ENCODE data around the gene SLC12A2.

Gene SLC12A2

DNA sequence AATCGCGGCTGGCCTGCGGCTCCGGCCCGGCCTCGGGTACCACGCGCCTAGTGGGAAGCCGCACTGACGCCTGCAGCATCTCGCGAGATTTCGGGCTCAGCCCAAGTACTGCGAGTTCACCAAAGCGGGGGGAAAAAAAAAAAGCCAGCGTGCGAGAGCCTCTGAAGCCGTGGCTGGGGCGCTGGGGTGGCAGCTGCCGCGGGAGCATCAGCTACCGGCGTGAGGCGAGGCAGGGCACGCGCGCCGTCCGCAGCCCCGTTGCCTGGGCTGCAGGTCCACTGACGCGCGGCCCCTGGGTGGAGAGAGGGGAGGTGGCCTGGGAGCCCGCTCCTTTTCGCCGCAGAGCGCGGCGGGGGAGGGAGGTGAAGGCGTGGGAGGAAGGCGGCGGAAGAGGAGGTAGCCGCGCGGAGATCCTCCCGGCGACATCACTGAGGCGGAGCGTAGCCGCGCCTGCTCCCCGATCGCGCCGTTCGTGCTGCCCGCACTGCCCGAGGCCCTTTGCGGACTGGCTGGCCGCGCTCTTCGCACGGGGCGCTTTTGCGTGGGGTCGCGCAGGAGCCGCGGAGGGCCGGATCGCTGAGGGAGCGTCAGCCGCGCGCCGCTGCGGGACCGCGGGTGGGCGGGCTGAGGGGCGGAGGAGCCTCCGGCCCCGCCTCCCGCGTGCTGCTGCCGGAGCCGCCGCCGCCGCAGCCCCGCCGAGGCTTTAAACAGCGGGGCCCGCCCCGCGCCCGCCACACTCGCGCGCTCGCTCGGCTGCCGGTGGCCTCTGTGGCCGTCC lies at the start of gene SLC12A2:
SLC12A2 (plus strand) TSS at position 734 of the 778 bp plus-strand sequence. CDS start 189 bp downstream, outside the sequence.
- peak; percentile 78 for DNase-seq (ENCODE audit: low read depth, low spot score)

DNA sequence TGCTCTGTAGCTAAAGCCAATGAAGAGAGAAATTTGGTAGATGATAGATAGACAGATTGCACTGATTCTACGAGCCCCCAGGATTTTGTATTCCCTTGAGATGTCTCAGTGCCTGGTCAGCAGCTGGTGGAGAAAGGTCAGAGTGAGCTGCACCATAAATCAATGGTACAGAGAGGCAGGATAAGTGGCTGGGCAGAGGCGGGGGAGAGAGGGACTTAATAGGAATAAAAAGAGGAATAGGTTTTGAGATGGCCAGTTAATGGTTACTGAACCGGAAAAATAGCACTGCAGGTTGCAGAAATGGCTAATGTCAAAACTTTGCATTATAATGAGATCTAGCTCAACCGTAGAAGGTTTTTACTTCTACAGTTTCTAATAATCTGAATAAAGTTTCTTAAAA lies 47.9 kb upstream of the SLC12A2 start:
- DNase-seq (ENCODE audit: low read depth, low spot score) = no peak

DNA sequence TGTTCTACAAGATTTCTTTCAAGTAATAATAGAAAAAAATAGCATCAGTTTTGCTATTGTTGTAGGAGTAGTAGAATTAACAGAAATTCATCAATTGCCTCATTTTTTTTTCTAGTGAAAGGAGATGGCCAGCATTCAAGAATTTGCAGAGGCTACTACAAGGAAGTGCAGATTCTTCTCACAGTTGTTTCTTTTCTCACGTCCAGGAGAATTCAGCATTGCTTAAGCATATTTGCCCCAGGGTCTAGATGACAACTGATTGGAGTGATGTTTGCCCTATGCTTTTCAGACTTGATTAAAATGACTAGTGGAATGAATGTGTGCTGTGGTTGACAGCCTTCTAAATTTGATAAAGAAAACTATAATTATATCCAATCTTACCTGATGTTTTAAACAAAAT lies 46.6 kb upstream of the SLC12A2 start:
- no peak for DNase-seq (ENCODE audit: low read depth, low spot score)

DNA sequence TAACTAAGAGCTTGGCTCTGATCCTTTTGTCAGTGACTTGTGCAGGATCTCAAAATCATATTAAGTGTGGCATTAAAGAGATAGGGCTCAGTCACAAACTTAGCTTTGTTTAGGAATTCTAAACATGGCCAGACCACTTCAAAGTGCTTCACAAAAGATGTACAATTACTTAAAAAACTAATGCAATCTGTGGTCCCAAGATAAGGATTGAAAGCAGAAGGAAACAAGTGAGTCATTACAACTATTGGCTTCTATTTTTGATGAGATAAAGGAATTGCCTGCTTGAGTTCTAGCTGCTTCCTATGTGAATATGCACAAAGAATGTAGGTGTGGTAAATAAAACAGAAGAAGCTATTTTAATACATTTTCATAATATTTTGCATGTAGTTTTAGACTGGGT lies 44.9 kb upstream of the SLC12A2 start:
- no peak for DNase-seq (ENCODE audit: low read depth, low spot score)

DNA sequence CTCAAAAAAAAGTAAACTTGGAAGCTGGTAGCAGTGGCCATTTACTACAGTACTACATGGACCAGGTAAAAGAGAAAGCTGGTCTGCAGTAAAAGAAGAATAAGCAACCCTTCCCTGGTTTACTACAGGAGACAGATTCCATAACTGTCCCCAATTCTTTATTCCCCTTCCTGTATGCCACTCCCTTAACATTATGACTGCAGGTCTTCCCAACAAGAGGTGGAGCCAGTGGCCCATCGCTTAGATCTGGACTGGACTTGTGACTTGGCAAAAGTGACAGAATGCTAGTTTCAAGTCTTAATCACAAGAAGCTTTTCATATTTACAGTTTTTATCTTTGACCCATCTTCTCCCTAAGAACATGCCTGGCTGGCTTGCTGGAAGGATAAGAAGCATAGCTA lies 42.6 kb upstream of the SLC12A2 start:
- DNase-seq (ENCODE audit: low read depth, low spot score) = no peak

DNA sequence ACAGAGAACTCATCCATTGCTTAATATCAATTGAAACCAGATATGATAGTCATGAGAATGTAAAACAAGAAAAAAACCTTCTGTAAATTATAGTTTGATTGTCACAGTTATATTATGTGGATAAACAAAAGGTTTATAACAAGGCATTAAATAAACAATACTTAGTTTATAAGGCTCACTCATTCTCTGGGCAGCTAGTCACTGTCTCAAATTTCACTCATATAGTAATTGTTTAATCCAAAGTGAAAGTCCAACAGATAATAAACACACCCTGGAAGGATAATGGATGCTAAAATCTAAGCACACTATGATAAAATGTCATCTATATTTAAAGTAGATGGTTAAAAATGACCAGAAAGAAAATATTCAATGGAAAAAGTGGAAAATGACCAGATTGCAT lies 30.8 kb upstream of the SLC12A2 start:
- no peak for DNase-seq (ENCODE audit: low read depth, low spot score)

DNA sequence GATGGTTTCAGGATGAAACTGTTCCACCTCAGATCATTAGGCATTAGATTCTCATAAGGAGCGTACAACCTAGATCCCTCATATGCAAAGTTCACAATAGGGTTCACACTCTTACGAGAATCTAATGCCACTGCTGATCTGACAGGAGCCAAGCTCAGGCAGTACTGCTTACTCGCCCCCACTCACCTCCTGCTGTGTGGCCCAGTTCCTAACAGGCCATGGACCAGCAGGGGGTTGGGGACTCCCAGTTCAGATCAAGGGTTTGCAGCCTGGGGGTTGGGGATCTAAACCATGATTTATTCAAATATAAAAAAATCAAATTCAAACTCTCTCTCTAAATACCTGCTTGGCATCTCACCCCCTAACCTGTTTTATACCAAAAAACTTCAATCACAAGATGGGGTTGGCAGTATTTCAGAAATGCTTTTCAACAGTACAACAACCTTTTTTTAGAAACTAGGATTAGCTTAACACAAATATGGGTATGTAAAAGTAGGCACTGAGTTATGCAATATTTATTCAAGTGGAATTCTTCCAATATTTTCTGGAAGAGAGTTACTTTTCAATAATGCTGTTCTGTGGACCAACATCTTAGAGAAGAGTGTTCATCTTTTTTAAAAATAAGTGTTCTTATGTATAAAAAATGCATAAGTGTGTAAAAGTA lies 30.1 kb upstream of the SLC12A2 start:
- no peak for DNase-seq (ENCODE audit: low read depth, low spot score)

DNA sequence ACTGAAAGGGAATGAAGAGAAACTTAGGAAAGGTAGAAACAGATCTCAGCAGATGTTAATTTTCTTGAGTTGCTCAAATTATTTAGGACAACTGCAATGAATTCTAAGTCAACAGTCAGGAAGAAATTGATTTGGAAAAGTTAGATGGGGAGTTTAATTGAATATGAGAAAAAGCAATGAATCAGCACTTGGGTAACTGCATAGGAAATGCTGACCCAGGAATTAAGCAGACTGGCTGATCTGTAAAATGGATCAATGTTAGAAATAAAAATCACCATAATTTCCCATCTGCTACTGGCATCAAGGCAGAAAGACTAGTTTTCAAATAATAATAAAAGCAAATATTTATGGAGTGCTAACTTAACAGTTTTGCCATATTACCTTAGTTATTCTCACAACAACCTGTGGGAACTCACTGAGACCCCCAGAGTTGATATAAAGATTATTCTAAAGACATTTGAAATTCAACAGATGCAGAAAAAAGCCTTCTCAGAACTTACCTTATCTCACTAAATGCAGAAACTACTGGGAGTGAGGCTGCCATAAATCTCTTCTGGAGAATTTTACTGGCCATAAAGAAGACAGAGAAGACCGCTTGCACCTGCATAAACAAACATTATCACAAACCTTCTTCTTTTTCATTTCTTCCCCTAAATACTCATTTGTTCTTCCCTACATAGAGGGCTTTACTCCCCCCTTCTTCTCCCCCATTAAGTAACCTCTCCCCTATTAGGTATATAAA lies 22.8 kb upstream of the SLC12A2 start:
- DNase-seq (ENCODE audit: low read depth, low spot score) = no peak

DNA sequence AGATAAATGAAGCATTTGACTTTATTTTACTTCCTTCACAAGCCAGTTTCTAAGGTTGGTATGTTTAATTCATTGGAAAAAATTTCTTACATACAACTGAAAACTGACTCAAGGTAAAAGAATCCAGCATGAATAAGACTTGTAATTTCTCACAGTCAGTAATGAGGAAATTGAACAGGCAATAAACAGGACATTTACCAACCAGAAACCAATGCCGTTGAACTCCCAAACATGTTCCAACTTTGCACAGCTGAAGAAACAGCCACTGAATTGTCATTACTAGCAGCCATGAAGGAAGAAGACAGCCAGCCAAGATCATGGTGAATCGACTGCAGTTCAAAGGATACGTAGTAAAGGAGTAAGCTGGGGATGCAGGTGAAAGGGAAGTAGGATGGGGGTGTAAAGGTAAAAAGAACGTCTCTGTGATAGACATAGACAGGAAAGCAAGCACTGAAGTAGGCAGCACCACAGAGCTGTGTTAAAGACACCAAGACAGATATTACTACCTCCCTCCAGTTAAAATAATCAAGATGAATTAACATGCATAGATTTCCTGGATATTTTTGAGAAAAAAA lies 21.3 kb upstream of the SLC12A2 start:
- no peak for DNase-seq (ENCODE audit: low read depth, low spot score)

DNA sequence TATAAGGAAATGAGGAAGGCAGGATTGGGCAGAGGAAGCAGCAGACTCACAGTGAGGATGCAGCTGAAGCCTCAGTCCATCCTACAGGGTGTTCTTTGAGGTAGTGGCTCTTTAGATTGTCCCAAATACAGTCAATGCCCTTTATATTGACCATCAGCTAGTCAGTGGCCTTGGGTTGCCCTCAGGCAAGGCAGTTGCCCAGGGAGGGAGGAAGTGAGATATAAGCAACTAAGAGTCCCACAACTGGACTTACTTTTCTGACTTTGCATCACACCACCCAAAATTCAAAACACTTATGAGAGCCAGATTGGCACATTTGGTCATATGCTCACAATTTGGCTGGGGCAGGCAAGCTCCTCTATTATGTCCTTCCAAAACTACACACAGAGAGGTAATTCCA lies 9.4 kb upstream of the SLC12A2 start:
- DNase-seq (ENCODE audit: low read depth, low spot score) = no peak

DNA sequence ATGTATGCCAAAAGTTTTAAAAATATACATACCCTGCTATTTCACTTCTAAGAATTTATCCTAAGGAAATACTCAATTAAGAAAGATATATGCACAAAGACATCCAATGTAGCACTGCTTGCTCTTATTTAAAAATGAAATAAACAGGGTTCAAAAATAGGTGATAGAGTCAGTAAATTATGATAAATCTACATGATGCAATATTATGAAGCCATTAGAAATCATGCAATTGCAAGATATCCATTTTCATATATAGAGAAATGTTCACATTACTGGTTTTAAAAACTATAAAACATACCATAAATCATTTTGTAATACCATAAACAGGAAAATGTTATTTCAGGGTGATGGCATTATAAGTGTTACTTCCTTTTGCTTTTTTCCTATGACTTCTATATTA lies 8.6 kb upstream of the SLC12A2 start:
- DNase-seq (ENCODE audit: low read depth, low spot score) = no peak

DNA sequence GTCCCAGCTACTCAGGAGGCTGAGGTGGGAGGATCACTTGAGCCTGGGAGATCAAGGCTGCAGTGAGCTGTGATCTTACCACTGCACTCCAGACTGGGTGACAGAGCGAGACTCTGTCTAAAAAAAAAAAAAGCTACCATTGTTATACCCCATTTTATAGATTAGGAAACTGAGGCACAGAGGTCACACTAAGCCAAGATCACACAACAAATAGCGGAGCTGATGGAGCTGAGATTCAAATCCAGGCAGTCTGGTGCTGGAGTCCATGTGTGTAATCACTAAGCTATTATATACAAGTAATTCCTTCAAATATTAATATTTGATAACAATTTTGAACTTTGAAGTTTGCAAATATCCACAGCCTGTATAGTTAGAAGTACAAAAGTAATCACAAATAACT lies 6.0 kb upstream of the SLC12A2 start:
- DNase-seq (ENCODE audit: low read depth, low spot score) = no peak

DNA sequence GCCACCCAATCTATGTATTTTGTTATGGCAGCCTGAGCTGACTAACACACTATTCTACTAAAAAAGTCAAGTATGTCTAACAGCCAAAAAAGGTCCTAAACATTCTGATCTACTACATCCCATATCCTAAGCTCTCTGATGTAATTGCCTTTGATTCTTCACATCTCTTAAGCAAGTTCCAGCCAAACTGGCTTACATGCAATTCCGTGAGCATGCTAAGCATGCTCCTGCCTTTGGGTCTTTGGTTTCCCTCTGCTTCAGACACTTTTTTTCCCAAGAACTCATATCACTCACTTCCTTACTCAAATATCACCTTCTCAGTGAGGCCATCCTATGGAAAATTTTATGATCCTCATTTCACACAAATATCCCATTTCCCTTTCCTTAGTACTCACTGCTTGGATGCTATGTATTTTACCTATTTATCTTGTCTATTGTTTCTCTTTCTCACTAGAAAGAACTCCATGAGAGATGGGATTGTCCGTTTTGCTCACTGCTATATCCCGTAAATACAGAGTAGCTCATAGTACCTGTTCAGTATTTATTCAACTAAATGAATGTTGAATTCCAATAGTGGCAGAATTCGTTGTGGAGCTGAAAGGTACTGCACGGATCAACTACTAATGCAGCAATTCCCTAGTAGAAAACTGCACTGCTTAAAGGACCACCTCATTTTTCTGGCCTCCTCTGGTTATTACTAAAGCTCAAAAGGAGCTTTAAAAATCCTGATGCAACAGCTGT lies 2.3 kb upstream of the SLC12A2 start:
- no peak for DNase-seq (ENCODE audit: low read depth, low spot score)

DNA sequence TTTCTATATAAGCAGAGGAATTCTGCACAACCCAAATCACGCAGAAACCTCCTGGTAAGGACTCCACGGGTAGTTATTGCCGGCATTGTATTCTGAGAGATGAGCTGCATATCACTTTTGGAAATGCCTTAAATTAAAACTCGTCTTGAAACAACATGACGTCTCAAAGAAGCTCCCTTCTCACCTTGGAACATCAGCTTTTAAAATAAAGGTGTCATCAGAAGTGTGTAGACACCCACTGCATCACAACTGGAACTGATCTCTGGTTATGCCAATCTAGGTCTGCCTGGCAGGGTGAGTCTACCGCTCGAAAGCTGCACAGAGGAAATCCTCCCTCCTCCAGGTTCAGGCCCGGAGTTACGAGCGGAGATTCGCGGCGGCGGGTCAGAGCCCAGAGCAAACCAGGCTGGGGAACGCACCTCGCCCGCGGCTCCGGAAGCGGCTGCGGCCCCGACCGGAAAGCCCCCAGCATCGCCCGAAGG lies 974 bp upstream of the SLC12A2 start:
- no peak for DNase-seq (ENCODE audit: low read depth, low spot score)

DNA sequence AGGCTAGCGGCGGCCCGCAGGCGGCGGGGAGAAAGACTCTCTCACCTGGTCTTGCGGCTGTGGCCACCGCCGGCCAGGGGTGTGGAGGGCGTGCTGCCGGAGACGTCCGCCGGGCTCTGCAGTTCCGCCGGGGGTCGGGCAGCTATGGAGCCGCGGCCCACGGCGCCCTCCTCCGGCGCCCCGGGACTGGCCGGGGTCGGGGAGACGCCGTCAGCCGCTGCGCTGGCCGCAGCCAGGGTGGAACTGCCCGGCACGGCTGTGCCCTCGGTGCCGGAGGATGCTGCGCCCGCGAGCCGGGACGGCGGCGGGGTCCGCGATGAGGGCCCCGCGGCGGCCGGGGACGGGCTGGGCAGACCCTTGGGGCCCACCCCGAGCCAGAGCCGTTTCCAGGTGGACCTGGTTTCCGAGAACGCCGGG lies 253 bp downstream of the SLC12A2 start:
- no peak for DNase-seq (ENCODE audit: low read depth, low spot score)

DNA sequence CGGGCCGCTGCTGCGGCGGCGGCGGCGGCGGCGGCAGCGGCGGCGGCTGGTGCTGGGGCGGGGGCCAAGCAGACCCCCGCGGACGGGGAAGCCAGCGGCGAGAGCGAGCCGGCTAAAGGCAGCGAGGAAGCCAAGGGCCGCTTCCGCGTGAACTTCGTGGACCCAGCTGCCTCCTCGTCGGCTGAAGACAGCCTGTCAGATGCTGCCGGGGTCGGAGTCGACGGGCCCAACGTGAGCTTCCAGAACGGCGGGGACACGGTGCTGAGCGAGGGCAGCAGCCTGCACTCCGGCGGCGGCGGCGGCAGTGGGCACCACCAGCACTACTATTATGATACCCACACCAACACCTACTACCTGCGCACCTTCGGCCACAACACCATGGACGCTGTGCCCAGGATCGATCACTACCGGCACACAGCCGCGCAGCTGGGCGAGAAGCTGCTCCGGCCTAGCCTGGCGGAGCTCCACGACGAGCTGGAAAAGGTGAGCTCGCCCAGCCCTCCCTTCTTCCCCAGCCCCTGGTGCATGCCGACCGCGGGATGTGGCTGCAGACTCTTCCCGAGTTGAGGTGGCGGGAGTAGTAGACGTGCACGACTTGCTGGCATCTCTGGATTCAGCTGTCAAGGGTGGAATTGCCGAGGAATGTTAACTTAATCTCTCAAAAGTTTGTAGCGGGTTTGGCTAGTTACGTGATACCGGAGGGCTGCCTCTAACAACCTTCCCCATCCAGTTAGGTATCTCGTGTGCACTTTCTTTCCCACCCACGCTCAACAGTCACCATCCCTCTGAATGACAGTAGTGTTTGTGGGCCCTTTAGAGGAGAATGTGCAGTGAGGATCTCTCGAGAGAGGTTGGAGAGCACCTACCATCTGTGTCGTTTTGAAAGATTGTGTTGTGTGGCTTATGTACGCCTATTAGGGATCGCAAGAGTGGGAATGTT lies 932 bp downstream of the SLC12A2 start:
- no peak for DNase-seq (ENCODE audit: low read depth, low spot score)

DNA sequence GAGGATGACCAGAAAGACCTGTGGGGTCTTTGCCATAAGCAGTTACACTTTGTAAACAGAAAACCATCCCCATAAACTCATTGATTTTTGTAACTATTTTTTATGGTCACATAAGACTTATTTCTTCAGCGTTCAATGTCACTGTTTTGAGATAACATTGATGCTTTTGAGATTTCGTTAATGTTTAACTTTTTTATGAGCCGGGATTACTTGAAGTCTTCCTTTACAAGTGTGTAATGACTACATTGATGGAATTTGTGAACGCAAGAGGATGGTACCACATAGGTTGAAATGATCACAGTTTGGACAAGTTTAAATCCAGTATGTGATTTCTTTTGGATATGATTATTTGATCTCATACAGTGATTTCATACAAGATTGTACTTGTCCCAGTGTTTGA lies 1.8 kb downstream of the SLC12A2 start:
- DNase-seq (ENCODE audit: low read depth, low spot score) = no peak

DNA sequence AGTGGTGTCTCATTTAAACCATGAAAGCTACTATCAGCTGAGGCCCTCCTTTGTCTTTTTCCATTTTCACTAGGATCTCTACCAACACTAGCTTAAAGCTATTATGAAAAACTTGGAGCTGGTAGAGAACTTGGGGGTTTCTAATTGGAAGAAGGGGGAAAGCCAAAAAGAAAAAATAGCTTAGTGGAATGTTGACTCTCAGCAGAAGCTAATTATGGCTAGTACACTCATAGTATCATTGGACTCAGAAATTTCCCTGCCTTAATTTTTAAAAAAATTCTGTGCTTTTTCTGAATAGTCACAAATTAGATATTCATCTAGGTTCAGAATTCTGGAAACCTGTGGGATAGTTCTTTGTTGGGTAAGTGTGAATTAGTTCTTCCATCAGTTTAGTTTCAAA lies 8.0 kb downstream of the SLC12A2 start:
- DNase-seq (ENCODE audit: low read depth, low spot score) = no peak

DNA sequence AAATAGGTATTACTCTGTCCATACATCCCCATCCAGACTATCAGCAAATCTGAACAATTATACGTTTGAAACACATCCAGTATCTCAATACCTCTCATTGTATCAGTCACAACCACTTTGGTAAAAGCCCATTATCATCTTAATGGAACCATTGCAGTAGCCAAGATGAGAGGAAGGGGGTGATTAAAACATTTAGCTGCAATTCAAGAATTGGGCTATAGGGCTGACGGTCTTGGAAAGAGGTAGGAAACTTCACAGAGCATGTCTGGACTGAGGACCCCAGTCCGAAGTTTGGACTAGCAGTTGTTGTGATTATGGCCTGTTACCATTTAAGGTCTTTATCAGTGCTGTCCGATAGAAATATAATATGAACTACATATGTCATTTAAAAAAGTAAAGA lies 8.6 kb downstream of the SLC12A2 start:
- no peak for DNase-seq (ENCODE audit: low read depth, low spot score)

DNA sequence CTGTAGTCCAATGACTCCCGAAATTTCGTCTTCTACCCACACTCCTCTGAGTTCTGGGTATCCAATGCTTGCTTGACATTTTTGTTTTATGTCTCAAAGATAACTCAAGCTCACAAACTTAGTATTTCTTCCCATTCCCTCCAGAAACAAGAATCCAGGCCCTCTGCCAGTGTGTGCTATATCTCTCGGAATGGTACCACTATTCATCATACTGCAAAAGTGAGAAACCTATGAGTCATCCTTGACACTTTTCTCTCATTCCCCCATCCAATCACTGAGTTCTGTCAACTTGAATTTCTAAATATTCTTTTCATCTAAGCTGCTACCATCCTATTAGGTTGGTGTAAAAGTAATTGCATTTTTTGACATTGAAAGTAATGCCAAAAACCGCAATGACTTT lies 9.8 kb downstream of the SLC12A2 start:
- DNase-seq (ENCODE audit: low read depth, low spot score) = no peak
